Spleen (tissue), 11 donors: ENCODE results near the gene VWA2. TPM values are rescaled to one million over a fixed set of nuclear protein-coding genes. Genes with fewer than 3 reads are reported as not detected.

Source experiments
- DNase-seq: peaks from one replicate; pipeline ENCODE4 v3.0.0-alpha.2; 2020
- H3K27ac ChIP-seq, 8 donors: fragments of 200-600 bp; sonication (generic) in 7 of 8; 1 replicate in 4 of 8; 2 replicates in 4 of 8; pipeline versions ENCODE4 v1.5.0 to v1.8.0; 2016 to 2021; ENCODE audit warnings: inconsistent platforms in 4 of 8, mild to moderate bottlenecking in 4 of 8, moderate library complexity in 1 of 8
- H3K27me3 ChIP-seq, 7 donors: fragments of 200-600 bp; sonication (generic) in 6 of 7; replicated peaks in 1 of 7; 1 replicate in 4 of 7; 2 replicates in 3 of 7; pipeline versions ENCODE4 v1.5.0 to v1.8.0; 2016 to 2021; ENCODE audit warnings: inconsistent platforms in 3 of 7, mild to moderate bottlenecking in 1 of 7
- H3K36me3 ChIP-seq, 6 donors: fragments of 200-600 bp; sonication (generic) in 5 of 6; 1 replicate in 4 of 6; 2 replicates in 2 of 6; pipeline versions ENCODE4 v1.5.0 to v1.8.0; 2016 to 2021; ENCODE audit warnings: inconsistent platforms in 2 of 6
- H3K4me1 ChIP-seq, 6 donors: fragments of 200-600 bp; sonication (generic) in 5 of 6; 1 replicate in 3 of 6; 2 replicates in 3 of 6; pipeline versions ENCODE4 v1.5.0 to v1.8.0; 2016 to 2021; ENCODE audit warnings: inconsistent platforms in 3 of 6
- H3K4me3 ChIP-seq, 8 donors: fragments of 200-600 bp; sonication (generic) in 7 of 8; 1 replicate in 4 of 8; 2 replicates in 4 of 8; pipeline versions ENCODE4 v1.5.0 to v1.8.0; 2016 to 2021; ENCODE audit warnings: inconsistent platforms in 4 of 8, mild to moderate bottlenecking in 4 of 8, moderate library complexity in 2 of 8
- H3K9me3 ChIP-seq, 8 donors: fragments of 200-600 bp; sonication (generic) in 7 of 8; 1 replicate in 4 of 8; 2 replicates in 4 of 8; pipeline versions ENCODE4 v1.5.0 to v1.8.0; 2016 to 2021; ENCODE audit warnings: inconsistent platforms in 4 of 8
- CTCF ChIP-seq, 11 experiments: fragments of 200-600 bp in 7 of 11; fragments of 450-650 bp in 4 of 11; sonication (generic) in 4 of 11; IDR thresholded peaks in 8 of 11; conservative IDR thresholded peaks in 3 of 11; 1 replicate in 7 of 11; 2 replicates in 4 of 11; pipeline versions ENCODE4 v1.4.0 to v1.8.0; 2016 to 2021; ENCODE audit warnings: antibody characterized with exemption in 11 of 11, inconsistent platforms in 4 of 11, mild to moderate bottlenecking in 1 of 11
- POLR2A ChIP-seq, 3 donors: fragments of 450-650 bp; IDR thresholded peaks; one replicate each; pipeline ENCODE4 v1.5.1; 2017; ENCODE audit warnings: antibody characterized with exemption in 3 of 3, mild to moderate bottlenecking in 1 of 3
- POLR2AphosphoS5 ChIP-seq, 3 donors: sonication (generic); formaldehyde crosslinking; IDR thresholded peaks; one replicate each; pipeline ENCODE4 v1.5.1; 2017; ENCODE audit warnings: antibody characterized with exemption in 3 of 3
- WGBS, 5 donors: extraction: QIAGEN DNeasy Blood & Tissue Kit in 3 of 5; methylation state at CpG; one replicate each; pipeline versions ENCODE4 v1.1.5 to v1.1.7; 2013 to 2018; 5-methylcytosine and 5-hydroxymethylcytosine counted together
- intact Hi-C: fragments of 100-400 bp; cut with DNase I; formaldehyde crosslinking; loops from one replicate; pipeline ENCODE4 v1.15.0; 2023; ENCODE audit warnings: low total_unique reads
- polyA plus RNA-seq, 3 donors: library from polyadenylated mRNA; stranded (reverse); fragments of 200-250 nt; gene quantifications; one replicate each; pipeline ENCODE4 v1.2.1, GENCODE V29; 2013
- total RNA-seq, 7 donors: library from RNA; depleted of rRNA in 3 of 7; stranded (reverse); fragments of >200 nt in 3 of 7; fragmentation: NEBNext Ultra II Directional in 4 of 7; extraction: Animal tissue kit (Norgen Biotek cat#: 25700) in 4 of 7; gene quantifications; one replicate each; pipeline versions ENCODE4 v1.1.0 to v1.2.1, GENCODE V29; 2016 to 2021
- donor health status: healthy with polysubstance abuse.
- donor health status: DM: no; HTN: no; CAD: no; lungs with moderate emphysema.
- donor health status: DM: no; HTN: no; CAD: no.
- donor health status: Bipolar disorder and iron deficiency.
- donor health status: healthy.
- donor health status: DM: no; HTN: no; CAD: no.
- donor health status: DM: yes; HTN: yes; CAD: no.

The VWA2 gene
- total and polyA plus RNA-seq, 10 donors = 0.02 to 1.9 (median 0.50) TPM; not detected in 1

GRCh38 chr10:114252092-114252491, 13.0 kb downstream of the VWA2 start:
- H3K36me3 ChIP-seq = no peaks in the 10 kb centered on the region
- H3K9me3 ChIP-seq = no peaks in the 10 kb centered on the region
- H3K4me1 ChIP-seq = no peaks in the 10 kb centered on the region
- H3K27ac ChIP-seq = no peak overlapping the region
- WGBS, 5 donors = 91 to 95% (median 93%) methylated on average over 5 of the region's 5 CpGs
- no peak for DNase-seq
- H3K27me3 ChIP-seq = no peaks in the 10 kb centered on the region
- intact Hi-C loops = no loop called here
- H3K4me3 ChIP-seq = no peak overlapping the region
- TF ChIP-seq CTCF (IDR thresholded peaks at IDR 0.05 in 8 of 11, conservative IDR thresholded peaks at IDR 0.05 in 3 of 11) (no peak), POLR2A (IDR thresholded peaks at IDR 0.05) (no peak), POLR2AphosphoS5 (IDR thresholded peaks at IDR 0.05) (no peak)

- H3K9me3 ChIP-seq = no peaks in the 10 kb centered on the region
- no peaks in the 10 kb centered on the region for H3K36me3 ChIP-seq
- H3K27ac ChIP-seq = no peak overlapping the region
- H3K27me3 ChIP-seq = no peaks in the 10 kb centered on the region
- no peak for DNase-seq
- 71 to 95% (median 73%) methylated on average over 3 to 4 of the region's 7 CpGs for WGBS, 5 donors
- intact Hi-C loops = no loop called here
- TF ChIP-seq POLR2A (IDR thresholded peaks at IDR 0.05) = no peak
- no peak for TF ChIP-seq CTCF (IDR thresholded peaks at IDR 0.05 in 8 of 11, conservative IDR thresholded peaks at IDR 0.05 in 3 of 11)
- TF ChIP-seq POLR2AphosphoS5 (IDR thresholded peaks at IDR 0.05) = no peak
- no peak overlapping the region for H3K4me3 ChIP-seq
- peaks cover 0 to 3% (median 0%) of the 10 kb centered on the region in 6 donors for H3K4me1 ChIP-seq
These were observed 13.8 kb downstream of the VWA2 start for GRCh38 chr10:114252883-114253282.

DNA sequence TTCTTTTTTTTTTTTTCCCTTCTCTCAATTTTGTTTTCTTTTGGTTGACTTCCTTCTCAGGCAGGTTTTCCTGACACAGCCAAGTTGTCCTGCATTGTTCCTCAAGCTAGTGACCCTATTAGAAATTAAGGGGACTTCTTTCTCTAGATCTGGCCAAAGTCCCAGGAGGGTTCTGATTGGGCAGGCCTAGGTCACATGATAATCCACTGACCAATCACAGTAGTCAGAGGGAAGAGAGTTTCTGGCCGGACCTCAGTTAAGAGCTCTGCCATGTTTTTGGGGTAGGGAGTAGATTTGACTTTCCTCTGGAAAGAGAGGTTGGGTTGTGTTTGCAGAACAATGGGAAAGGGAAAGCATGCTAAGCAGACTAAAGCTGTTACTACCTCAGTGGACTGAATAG, 16.2 kb downstream of the VWA2 start:
- no peak for TF ChIP-seq POLR2AphosphoS5 (IDR thresholded peaks at IDR 0.05)
- TF ChIP-seq POLR2A (IDR thresholded peaks at IDR 0.05) = no peak
- no peak for TF ChIP-seq CTCF (IDR thresholded peaks at IDR 0.05 in 8 of 11, conservative IDR thresholded peaks at IDR 0.05 in 3 of 11)

DNA sequence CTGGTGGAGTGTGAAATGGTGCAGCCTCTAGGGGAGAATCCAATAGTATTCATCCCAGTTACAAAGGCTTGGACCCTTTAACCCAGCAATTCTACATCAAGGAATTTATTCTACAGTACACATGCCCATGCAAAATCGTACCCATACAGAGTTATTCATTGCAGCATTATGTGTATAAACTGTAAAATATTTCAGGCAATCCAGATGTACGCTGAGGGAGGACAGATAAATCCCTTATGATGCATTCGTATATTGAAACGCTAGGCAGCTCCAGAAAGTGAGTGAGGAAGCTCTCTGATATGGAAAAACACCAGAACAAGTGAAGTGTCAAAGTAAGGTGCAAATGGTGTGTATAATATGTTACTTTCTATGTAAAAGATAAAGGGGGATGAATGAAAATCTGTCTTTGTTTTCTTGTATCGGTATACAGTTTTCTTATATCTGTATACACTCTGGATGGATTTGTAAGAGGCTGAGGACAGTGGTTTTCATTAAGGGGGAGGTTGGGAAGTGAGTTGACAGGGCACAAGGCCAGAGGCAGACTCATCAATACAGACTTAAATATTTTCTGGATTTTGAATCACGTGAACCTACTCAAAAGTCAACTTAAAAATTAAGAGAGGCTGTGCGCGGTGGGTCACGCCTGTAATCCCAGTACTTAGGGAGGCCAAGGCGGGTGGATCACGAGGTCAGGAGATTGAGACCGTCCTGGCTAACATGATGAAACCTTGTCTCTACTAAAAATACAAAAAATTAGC, 17.1 kb downstream of the VWA2 start:
- intact Hi-C loops = no loop called here
- no peaks in the 10 kb centered on the region for H3K36me3 ChIP-seq
- H3K4me3 ChIP-seq = no peak overlapping the region
- H3K4me1 ChIP-seq = peaks cover 0 to 13% (median 0%) of the 10 kb centered on the region in 6 donors
- H3K27me3 ChIP-seq = no peaks in the 10 kb centered on the region
- DNase-seq = no peak
- TF ChIP-seq POLR2AphosphoS5 (IDR thresholded peaks at IDR 0.05) (no peak), CTCF (IDR thresholded peaks at IDR 0.05 in 8 of 11, conservative IDR thresholded peaks at IDR 0.05 in 3 of 11) (no peak), POLR2A (IDR thresholded peaks at IDR 0.05) (no peak)
- H3K27ac ChIP-seq = no peak overlapping the region
- WGBS, 5 donors = 82 to 88% (median 85%) methylated on average over 12 of the region's 12 CpGs
- no peaks in the 10 kb centered on the region for H3K9me3 ChIP-seq

More for the DNA sequence above, 16.2 kb downstream of the VWA2 start:
- DNase-seq = no peak
- intact Hi-C loops = no loop called here
- Histone ChIP-seq H3K27me3 (no peaks in the 10 kb centered on the region), H3K27ac (no peak overlapping the region), H3K36me3 (no peaks in the 10 kb centered on the region), H3K4me1 (peaks cover 0 to 9% (median 0%) of the 10 kb centered on the region in 6 donors), H3K4me3 (no peak overlapping the region), H3K9me3 (no peaks in the 10 kb centered on the region)
- WGBS, 5 donors = 81 to 98% (median 91%) methylated on average over 1 of the region's 1 CpG
